HG02763 (cell line): ENCODE measurements around the gene TTLL11.

ENCODE experiments used
- ATAC-seq: cut with Tn5 transposase; IDR thresholded peaks from one replicate; pipeline ENCODE4 v1.9.1; 2021; ENCODE audit warnings: mild to moderate bottlenecking, moderate library complexity; ENCODE audit not compliant: unreplicated experiment

TTLL11 gene

DNA sequence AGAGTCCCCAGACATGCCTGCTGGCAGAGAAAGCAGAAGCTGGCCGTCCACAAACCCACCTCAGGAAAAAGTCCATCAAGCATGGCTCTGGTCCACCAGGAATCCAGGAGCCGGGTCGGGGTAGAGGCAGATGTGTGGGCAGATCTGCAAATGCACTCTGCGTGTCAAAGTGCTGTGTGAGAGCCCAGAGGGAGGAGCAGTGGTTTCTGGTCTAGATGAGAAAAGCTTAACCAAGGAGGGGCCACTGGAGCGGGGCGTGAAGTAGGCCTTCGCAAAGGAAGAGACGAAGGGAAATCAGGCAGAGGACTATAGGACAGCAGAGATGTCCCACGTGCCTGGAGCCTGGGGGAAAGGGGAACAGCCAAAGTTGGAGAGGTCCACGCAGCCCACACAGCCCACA, 40.0 kb downstream of the TTLL11 start:
- ATAC-seq = no peak

DNA sequence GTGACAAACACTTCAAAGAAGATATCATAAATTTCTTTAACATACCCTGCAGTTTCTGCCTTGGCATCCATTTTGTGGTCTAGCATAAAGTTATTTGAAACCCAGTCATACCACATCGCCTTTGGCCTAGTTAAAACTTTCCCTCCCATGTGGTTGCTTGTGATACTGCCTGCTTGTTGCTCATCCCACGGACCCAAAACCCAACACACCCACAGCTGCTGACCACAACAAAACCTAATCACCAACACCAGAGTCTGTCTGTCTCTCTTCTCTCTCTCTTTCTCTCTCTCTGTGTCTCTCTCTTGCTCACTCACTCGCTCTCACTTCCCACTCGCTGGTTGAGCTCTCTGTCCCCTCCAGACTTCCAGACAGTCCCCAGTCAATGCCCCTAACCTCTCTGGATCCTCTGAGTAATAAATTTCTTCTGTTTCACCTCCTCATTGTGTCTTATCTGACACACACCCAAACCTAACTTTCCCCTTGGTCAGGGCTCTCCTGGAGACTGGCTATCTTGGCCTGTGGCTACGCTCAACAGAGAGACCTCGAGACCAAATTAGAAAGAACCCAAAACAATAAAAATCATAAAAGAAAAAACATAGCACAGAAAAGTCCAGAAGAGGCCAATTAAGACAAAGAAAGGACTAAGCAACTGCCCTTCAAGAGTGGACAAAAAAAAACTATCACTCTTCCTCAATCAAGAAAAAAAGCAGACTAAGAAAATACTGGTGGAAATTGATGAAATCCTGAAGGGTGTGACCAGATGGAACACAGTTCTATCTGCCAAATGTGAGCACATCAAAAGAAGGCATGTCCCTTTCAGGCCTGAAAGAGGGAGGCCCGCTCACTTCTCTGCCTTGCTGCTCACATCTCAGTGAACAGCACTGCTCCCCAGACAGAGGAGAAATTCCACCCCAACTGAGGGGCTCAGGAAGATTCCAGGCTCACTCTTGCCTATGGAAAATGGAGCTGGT, 41.5 kb downstream of the TTLL11 start:
- ATAC-seq = no peak

DNA sequence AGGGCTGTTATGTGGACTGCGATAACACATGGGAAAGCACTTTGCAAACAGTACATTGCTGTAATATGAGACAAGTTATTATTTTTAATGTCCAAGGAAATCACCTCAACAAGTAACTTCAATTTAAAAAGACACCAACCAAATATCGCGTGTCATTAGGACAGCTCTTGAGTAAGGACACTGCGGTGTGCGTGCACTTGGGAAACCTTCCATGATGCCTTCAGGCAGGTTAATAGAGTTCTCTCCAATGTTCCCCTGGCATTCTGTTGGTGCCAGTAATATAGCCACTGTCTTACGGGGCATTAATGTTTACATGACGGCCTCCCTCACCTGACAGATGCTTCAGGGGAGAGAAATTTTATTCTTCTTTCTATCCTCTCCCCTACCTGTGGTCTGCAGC, 42.9 kb downstream of the TTLL11 start:
- ATAC-seq = no peak

DNA sequence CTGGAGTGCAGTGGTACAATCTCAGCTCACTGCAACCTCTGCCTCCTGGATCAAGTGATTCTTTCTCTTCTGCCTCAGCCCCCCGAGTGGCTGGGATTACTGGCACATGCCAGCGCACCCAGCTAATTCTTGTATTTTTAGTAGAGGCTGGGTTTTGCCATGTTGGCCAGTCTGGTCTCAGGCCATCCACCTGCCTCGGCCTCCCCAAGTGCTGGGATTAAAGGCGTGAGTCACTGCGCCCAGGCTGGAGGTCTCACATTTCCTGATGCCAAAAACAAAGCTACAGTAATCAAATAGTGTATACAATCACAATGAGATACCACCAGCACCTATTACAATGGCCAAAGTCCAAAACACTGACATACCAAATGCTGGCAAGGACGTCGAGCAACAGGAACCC, 51.1 kb downstream of the TTLL11 start:
- no peak for ATAC-seq

DNA sequence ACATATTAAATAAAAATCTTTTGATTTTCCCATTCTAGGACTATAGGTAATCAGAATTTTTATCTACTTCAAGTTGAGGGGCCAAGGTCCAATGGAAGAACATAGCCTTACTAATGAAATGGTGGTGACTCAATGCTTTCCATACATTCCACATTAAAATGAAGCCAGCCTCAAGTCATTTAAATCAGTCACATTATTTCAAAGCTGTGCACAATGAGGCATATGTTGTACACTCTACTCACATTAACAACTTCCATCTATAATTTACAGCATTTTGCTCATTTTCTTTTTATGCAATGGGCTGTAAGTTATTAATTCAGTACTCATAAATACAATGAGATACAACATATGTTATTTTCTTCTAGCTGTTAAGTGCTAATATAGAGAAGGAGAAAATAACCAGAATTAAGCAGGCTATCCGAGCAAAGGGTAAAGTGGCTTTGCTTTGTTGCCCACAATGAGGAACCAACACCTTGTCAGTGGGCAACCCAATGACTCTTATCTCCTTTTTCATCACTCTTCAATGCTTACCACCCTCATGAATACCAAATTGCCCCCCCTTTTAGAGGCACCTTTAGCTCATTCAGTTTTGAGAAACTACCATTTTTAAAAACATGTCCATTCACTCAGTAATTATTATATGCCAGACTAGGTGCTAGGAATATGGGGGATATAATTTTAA, 52.4 kb downstream of the TTLL11 start:
- ATAC-seq = no peak

DNA sequence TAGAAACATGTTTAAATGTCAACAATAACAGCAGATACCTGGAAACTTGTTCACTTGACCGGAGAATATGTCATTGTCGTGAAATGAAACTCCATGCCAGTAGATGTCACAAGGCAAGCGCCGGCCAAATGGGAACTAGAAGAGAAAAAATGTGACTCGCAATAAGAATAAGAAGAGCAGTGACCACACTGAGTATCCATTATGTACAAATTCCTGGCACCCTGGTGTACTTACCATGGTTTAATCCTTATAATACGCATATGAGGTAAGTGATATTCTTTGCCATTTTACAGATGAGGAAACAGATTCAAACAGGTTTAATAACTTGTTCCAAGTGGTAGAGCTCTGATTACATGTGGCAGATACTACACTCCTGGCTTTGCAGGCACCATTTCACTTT, 53.9 kb downstream of the TTLL11 start:
- ATAC-seq = no peak

DNA sequence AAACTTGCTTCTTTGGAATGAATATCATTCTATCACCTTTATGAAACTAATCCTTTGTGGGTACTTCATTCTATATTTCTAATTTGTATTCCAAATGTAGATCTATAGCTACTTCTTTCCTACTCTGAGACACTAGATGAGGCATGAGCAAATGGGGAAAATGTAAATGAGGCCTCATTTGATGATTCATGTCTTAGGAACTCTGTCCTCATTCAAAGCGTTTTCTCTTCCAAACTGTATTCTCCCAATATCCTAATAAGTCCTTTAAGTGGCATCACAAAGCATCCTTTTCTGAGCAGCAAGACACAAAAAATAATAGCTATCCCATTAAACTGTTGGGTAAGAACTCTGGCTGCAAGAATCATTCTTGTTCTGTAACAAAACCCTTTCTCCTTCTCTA, 56.1 kb downstream of the TTLL11 start:
- ATAC-seq = no peak

DNA sequence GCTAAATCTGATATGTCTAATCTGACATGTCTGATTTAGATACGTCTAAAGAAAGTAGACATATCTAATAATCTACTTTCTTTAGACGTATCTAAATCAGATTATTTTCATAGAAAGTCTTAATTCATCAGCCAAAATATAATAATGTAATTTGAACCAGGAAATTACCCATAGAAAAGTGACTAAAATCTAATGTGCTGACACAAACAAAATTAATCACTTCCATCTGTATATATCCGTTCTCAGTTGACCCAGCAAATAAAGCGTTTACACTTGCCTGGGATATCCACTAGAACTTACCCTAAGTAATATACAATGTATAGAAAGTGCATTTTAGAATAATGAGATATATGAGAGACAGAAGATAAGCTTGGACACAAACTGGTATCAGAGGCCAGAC, 56.7 kb downstream of the TTLL11 start:
- no peak for ATAC-seq

DNA sequence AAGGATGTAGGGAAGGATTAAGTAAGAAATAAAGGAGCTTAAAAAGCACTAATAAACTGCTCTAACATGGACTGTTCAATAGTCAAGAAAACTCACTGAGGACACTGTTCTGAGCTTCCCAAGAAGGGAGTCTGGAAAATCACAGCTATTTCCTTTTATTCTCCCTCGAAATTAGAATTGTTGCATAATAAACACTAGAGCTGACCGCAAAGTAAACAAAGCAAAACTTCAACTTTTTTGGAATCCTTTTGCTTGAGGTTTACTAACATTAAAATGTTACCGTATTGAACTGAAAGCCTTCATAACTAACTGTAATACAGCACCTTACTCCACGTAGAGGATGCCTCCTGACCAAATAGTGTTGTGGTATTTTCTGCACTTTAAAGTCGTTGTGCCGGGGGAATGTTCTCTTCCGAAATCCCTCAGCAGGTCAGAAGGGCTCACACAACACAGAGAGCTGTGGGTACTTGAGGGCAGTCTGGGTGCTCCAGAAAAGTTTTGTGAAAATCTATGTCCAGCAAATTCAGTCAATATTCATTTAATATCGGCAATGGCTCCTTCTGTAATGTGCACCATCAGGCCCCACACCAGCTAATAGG, 59.2 kb downstream of the TTLL11 start:
- no peak for ATAC-seq

DNA sequence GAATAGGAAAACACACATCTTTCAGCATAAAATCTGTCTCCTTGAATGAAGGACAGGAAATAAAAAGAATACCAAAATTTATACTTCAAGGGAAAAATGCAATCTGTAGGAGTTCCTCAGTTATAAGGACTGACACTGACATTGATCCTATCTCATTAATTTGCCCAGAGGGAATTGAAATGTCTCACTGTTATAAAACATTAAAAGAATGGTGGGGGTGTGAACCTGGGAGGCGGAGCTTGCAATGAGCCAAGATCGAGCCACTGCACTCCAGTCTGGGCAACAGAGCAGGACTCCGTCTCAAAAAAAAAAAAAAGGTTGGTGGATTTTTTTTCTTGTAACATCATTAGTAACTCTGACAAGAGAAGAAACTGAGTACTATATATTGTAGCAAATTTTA, 60.8 kb downstream of the TTLL11 start:
- no peak for ATAC-seq

DNA sequence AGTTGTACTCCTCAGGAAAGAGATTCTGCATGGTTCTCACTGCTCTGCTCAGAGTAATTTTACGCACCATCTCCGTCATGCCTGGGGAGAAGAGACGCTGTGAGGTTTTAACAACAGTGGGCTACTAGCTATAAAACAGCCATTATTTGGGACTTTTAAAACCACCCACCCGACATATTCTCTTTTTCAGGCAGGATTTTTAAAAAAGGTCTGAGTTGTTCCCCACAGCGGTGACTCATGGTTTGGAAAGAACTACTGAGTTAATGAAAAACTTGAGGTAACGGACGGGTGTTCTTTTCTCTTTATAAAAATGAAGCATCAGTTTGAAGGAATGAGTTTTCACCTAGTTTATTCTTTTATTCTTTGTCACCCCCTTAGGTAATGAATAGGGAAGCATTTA, 61.3 kb downstream of the TTLL11 start:
- ATAC-seq = no peak

DNA sequence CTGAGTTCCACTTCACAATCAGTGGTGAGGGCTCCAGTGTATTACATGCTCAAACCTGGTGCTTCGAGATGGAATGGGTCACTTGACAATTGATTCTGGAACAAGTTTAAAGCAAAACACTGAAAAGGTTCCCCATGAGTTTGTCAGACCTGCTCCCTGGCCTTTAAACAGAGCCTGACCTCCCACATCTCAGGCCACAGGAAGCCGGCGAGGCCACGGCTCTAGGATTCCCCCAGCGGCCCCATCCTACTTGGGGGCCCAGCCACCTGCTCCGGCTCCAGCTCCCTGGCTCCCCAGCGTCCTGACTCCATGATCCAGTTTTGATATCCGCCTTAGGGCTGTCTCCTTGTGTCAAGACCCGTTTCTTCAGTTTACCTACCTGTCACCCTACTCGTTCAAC, 62.0 kb downstream of the TTLL11 start:
- ATAC-seq = no peak

DNA sequence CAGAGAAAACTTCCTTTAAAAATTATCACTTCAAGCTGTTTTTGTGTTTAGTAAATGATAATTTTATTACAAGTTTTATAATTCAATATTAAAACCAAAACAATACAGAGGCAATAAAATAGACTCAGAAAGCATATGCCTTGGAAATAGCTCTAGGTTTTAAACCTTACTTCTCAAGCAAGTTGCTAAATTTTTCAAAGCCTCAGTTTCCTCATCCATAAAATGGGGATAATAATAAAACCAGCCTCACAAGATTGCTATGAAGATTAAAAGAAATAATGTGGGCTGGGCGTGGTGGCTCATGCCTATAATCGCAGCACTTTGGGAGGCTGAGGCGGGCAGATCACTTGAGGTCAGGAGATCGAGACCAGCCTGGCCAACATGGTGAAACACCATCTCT, 62.8 kb downstream of the TTLL11 start:
- no peak for ATAC-seq

DNA sequence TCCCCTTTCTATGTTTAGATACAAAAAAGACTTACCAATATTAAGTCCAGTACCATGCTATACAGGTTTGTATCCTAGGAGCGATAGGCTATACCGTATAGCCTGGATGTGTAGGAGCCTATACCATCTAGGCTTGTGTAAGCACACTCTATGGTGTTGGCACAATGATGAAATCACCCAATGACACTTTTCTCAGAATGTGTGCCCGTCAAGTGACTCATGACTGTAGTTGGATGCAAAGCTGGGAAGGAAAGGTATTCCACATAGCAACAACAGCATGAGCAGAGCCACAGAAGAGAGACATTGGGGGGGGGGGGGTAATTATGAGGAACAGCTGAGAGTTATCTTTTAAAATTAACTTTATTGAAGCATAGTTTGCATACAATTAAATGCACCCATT, 63.2 kb downstream of the TTLL11 start:
- ATAC-seq = no peak

DNA sequence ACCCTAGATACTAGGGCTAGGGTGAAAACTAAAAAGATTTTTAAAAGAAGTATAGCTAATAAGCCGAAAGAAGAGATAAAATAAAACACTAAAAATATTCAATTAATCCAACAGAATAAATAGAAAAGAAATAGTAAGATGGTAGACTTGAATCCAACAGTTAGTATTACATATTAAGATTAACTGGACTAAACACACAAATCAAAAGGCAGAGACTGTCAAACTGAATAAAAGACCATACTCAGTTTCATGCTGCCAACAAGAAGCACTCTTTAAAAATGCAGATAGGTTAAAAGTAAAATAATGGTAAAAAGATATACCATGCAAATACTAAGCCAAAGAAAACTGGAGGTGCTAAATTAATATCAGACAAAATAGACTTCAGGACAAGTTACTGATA, 65.0 kb downstream of the TTLL11 start:
- ATAC-seq = no peak

DNA sequence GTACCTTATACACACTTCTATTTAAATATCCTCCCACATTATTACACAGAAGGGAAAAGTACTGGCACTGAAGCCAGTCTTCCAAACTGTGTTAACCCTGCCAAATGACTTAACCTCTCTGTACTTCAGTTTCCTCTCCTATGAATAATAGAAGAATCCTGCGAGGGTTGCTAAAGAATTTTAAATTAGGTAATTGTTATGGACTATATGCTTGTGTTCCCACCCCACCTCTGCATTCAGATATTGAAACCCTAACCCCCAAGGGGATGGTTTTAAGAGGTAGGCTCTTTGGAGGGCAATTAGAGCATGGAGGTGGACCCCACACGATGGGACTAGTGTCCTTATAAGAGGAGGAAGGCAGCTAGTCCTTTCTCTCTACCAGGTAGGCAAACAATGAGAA, 72.7 kb downstream of the TTLL11 start:
- no peak for ATAC-seq

DNA sequence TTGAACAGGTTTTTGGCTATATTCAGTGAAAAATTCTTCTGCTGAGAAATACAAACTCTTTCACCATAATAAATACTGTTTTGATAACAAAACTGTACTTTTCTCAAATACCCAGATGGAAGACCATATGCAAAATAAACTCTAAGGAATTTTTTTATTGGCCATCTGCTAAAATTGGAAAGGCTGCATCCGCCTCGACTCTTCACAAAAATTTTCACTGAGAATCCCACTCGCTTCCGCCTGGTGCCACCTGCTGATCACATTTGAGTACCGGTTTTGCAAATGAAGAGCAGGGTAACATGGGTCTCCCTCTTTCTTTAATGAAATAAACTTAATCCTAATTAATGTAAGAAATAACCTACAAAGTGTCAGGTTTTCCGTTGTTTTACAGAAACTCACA, 76.4 kb downstream of the TTLL11 start:
- no peak for ATAC-seq

DNA sequence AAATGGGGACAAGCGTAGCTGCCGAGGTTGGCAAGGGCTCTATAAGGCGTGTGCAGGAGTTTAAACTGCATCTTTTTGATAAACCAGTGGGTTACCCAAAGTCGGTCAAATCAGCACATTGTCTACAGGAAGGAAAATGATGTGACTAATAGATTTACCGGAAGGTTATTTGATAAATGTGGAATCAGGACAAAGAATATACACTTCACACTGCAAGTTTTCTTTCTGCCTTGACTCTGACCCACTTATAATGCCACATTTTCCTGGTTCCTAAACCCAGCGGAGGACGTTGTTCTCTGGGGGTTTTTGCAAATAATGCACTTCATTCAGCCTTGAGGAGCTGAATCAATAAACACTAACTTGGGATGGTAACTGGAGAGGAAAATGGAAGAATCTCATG, 76.8 kb downstream of the TTLL11 start:
- no peak for ATAC-seq

DNA sequence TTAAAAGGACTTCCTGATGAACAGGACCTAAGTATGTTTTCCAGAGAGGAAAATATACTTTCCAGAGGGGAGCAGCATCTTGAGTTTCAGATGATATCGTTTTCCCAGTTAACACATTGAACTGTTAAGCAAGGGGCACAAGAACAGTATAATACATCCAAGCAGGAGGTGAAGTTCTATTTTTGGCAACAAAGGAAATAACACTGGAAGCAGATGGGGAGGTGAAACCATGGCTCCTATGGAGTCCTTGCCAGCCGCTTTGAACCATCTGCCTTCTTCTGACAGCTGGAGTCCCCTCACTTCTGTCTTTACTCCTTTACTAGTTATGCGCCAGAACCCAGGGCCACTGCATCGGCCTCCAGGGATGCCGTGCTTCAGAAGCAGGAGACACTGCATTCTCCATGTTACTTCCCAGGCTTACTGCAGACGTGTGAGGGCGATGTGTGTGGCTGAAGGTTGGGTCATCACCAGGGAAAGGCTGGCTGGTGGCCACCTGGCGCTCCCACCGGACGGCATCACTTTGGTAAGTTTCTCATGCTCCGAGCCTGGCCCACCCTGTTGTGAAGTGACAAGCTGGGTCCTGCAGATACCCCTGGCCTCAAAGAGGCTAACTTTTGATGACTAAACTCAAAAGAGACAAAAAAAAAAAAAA, 77.8 kb downstream of the TTLL11 start:
- no peak for ATAC-seq

DNA sequence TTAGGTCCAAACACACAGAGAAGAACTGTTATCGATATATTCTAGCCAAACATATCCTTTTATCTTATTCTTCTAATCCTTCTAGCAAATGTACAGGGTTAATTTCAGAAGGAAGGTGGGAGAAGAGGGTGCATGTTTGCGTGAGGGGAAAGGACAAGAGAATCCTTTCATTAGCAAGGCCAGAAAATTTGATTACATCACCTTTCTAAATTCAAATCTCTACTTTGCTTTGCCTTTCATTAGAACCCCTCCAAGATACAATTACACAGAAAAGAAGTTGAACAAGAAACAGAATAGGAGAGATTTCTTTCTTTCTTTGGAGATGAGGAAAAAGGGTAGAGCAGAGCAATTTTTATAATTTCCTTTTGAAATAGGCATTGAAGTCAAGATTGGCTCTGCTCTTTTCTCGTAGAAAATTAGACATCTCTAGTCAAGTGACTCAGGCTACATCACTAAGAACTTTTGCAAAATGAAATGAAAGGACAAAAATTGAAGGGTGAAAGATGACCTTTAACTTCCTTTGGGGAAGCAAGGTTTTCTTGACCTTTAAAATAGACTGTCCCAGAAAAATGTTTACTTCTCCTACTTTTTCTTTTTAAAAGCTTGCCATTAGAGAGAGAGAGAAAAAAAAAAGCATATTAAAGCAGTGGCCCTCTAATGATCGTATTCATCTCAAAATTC, 81.2 kb downstream of the TTLL11 start:
- no peak for ATAC-seq

DNA sequence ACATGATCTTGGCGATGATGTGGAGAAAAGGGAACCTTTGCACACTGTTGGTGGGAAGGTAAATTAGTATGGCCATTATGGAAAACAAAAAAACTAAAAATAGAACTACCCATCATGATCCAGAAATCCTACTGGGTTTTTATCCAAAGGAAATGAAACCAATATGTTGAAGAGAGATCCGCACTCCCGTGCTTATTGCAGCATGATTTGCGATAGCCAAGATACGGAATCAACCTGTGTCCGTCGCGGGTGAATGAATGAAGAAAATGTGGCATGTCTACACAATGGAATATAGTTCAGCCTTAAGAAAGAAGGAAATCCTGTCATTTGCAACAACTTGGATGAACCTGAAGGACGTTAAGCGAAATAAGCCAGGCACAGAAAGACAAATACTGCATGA, 84.5 kb downstream of the TTLL11 start:
- ATAC-seq = no peak
